Measurements from ENCODE around the gene SCN8A.

The SCN8A gene

GRCh38 chr12:51818566-51819300 is 227.7 kb downstream of the SCN8A start:
- Mint-ChIP-seq H3K9me3 (no peaks in the 10 kb centered on the region), H3K4me3 (no peak overlapping the region), H3K4me1 (ENCODE audit: low read depth) (peaks cover 31% of the 10 kb centered on the region), H3K27me3 (peaks cover 52% of the 10 kb centered on the region), H3K27ac (no peak overlapping the region), H3K36me3 (ENCODE audit: low read depth) (no peaks in the 10 kb centered on the region)
- intact Hi-C loops (cut with micrococcal nuclease), result loop anchor here (10.0 kb wide), 1 partner anchor 124 kb away; no protein-coding TSS in a partner anchor

GRCh38 chr12:51819736-51820525 is 228.9 kb downstream of the SCN8A start:
- H3K9me3 Mint-ChIP-seq, result no peaks in the 10 kb centered on the region
- H3K27me3 Mint-ChIP-seq, result peaks cover 51% of the 10 kb centered on the region
- H3K36me3 Mint-ChIP-seq (ENCODE audit: low read depth), result no peaks in the 10 kb centered on the region
- intact Hi-C loops (cut with micrococcal nuclease), result loop anchor here (10.0 kb wide), 1 partner anchor 125 kb away; no protein-coding TSS in a partner anchor
- peaks cover 37% of the 10 kb centered on the region for H3K4me1 Mint-ChIP-seq (ENCODE audit: low read depth)
- peak overlapping the region; percentile 59 for H3K4me3 Mint-ChIP-seq
- no peak overlapping the region for H3K27ac Mint-ChIP-seq

- Mint-ChIP-seq H3K4me1 (ENCODE audit: low read depth) (peaks cover 37% of the 10 kb centered on the region), H3K36me3 (ENCODE audit: low read depth) (no peaks in the 10 kb centered on the region), H3K27me3 (peaks cover 46% of the 10 kb centered on the region), H3K9me3 (no peaks in the 10 kb centered on the region), H3K27ac (no peak overlapping the region), H3K4me3 (peak overlapping the region; percentile 69)
- intact Hi-C loops (cut with micrococcal nuclease), result no loop called here
These were observed 229.8 kb downstream of the SCN8A start for GRCh38 chr12:51820526-51821439.

- Mint-ChIP-seq H3K4me3 (peak overlapping the region; percentile 69), H3K9me3 (no peaks in the 10 kb centered on the region), H3K27me3 (peaks cover 37% of the 10 kb centered on the region), H3K4me1 (ENCODE audit: low read depth) (peaks cover 45% of the 10 kb centered on the region), H3K27ac (no peak overlapping the region), H3K36me3 (ENCODE audit: low read depth) (no peaks in the 10 kb centered on the region)
- intact Hi-C loops (cut with micrococcal nuclease), result no loop called here
These were observed 230.6 kb downstream of the SCN8A start for GRCh38 chr12:51821440-51822260.

- Mint-ChIP-seq H3K27ac (no peak overlapping the region), H3K36me3 (ENCODE audit: low read depth) (no peaks in the 10 kb centered on the region), H3K9me3 (no peaks in the 10 kb centered on the region), H3K27me3 (peaks cover 34% of the 10 kb centered on the region), H3K4me1 (ENCODE audit: low read depth) (peaks cover 51% of the 10 kb centered on the region), H3K4me3 (peak overlapping the region; percentile 44)
- intact Hi-C loops (cut with micrococcal nuclease), result no loop called here
These were observed 231.2 kb downstream of the SCN8A start for GRCh38 chr12:51822261-51822616.

GRCh38 chr12:51822956-51823355 is 231.9 kb downstream of the SCN8A start:
- Mint-ChIP-seq H3K4me1 (ENCODE audit: low read depth) (peaks cover 58% of the 10 kb centered on the region), H3K9me3 (no peaks in the 10 kb centered on the region), H3K27me3 (peaks cover 29% of the 10 kb centered on the region), H3K36me3 (ENCODE audit: low read depth) (no peaks in the 10 kb centered on the region), H3K27ac (no peak overlapping the region), H3K4me3 (no peak overlapping the region)
- intact Hi-C loops (cut with micrococcal nuclease), result no loop called here

GRCh38 chr12:51823875-51824565 is 233.0 kb downstream of the SCN8A start:
- Mint-ChIP-seq H3K36me3 (ENCODE audit: low read depth) (no peaks in the 10 kb centered on the region), H3K4me3 (no peak overlapping the region), H3K9me3 (no peaks in the 10 kb centered on the region), H3K4me1 (ENCODE audit: low read depth) (peaks cover 68% of the 10 kb centered on the region), H3K27me3 (peaks cover 30% of the 10 kb centered on the region), H3K27ac (no peak overlapping the region)
- intact Hi-C loops (cut with micrococcal nuclease), result loop anchor here (2.0 kb wide), 1 partner anchor 403 kb away; no protein-coding TSS in a partner anchor

GRCh38 chr12:51825216-51825615 is 234.2 kb downstream of the SCN8A start:
- H3K4me3 Mint-ChIP-seq, result no peak overlapping the region
- intact Hi-C loops (cut with micrococcal nuclease), result loop anchor here (2.0 kb wide), 1 partner anchor 404 kb away; no protein-coding TSS in a partner anchor
- H3K27ac Mint-ChIP-seq, result peak overlapping the region; percentile 30
- peaks cover 24% of the 10 kb centered on the region for H3K27me3 Mint-ChIP-seq
- H3K36me3 Mint-ChIP-seq (ENCODE audit: low read depth), result no peaks in the 10 kb centered on the region
- no peaks in the 10 kb centered on the region for H3K9me3 Mint-ChIP-seq
- H3K4me1 Mint-ChIP-seq (ENCODE audit: low read depth), result peaks cover 69% of the 10 kb centered on the region

- H3K4me3 Mint-ChIP-seq, result peak overlapping the region; percentile 13
- intact Hi-C loops (cut with micrococcal nuclease), result no loop called here
- peaks cover 29% of the 10 kb centered on the region for H3K27me3 Mint-ChIP-seq
- no peaks in the 10 kb centered on the region for H3K36me3 Mint-ChIP-seq (ENCODE audit: low read depth)
- no peaks in the 10 kb centered on the region for H3K9me3 Mint-ChIP-seq
- H3K27ac Mint-ChIP-seq, result peak overlapping the region; percentile 49
- H3K4me1 Mint-ChIP-seq (ENCODE audit: low read depth), result peaks cover 77% of the 10 kb centered on the region
These were observed 235.8 kb downstream of the SCN8A start for GRCh38 chr12:51826881-51827280.

- Mint-ChIP-seq H3K4me3 (no peak overlapping the region), H3K9me3 (no peaks in the 10 kb centered on the region), H3K4me1 (ENCODE audit: low read depth) (peaks cover 84% of the 10 kb centered on the region), H3K27ac (peak overlapping the region; percentile 49), H3K36me3 (ENCODE audit: low read depth) (no peaks in the 10 kb centered on the region), H3K27me3 (peaks cover 34% of the 10 kb centered on the region)
- intact Hi-C loops (cut with micrococcal nuclease), result loop anchor here (2.0 kb wide), 1 partner anchor 47 kb away; no protein-coding TSS in a partner anchor
These were observed 237.1 kb downstream of the SCN8A start for GRCh38 chr12:51827925-51828818.

GRCh38 chr12:51829011-51829481 is 238.0 kb downstream of the SCN8A start:
- no peak overlapping the region for H3K4me3 Mint-ChIP-seq
- H3K27me3 Mint-ChIP-seq, result peaks cover 38% of the 10 kb centered on the region
- no peaks in the 10 kb centered on the region for H3K9me3 Mint-ChIP-seq
- peak overlapping the region; percentile 49 for H3K27ac Mint-ChIP-seq
- peaks cover 86% of the 10 kb centered on the region for H3K4me1 Mint-ChIP-seq (ENCODE audit: low read depth)
- intact Hi-C loops (cut with micrococcal nuclease), result loop anchor here (2.0 kb wide), 1 partner anchor 46 kb away; no protein-coding TSS in a partner anchor
- no peaks in the 10 kb centered on the region for H3K36me3 Mint-ChIP-seq (ENCODE audit: low read depth)
